SHP77 (cell line): ENCODE measurements around the gene EIF6.
A peak's percentile ranks its signal among the peaks of the same experiment; 100 is the strongest.
"Not testable (repeated sequence)": the region's sequence is repeated elsewhere in the genome, so short reads cannot be mapped to it uniquely, and the experiment has no call there.

Experiments
- DNase-seq, 2 experiments: peaks; one replicate each; lab custom pipeline; 2025; lab: John Stamatoyannopoulos, UW

EIF6 gene

DNA sequence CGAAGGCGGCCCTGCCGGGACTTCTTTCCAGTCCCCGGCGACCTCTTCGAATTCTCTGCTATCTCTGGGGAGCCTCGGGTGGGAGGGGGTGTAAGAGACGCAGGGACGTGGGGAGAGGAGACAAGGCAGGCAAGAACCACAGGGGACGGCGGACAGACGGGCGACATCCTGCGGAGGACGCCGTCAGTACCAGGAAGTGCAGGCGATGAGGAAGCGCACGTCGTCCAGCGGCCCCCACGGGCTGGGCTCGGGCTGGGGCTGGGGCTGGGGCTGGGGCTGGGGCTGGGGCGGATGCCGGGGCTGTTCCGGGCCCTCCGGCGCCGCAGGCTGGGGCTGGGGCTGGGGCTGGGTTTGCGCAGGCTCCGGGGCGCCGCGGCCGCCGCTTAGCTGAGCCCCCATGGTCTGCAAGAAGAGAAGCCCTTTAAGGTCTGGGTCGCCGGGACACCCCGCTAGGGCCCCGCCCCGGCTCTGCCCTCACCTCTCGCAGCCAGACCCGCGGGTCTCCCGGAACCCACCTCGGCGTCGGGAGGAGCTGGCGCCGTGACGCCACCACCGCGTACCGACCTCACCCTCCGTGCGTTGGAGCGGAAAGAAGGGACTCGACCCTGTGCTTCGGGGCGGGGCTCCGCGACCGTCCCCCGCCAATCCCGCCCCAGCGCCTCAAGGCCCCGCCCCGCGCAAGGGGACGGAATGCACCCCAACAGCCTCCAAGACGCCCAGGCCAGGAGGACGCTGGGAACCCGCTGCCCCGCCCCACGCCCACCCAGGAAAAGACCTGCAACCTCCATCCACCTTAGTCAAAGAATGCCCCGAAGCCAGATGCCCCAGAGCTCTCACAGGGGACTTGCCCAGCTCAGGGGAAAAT is 6.8 kb downstream of the EIF6 start, which contains the start of gene MMP24OS:
Gene MMP24OS (minus strand): TSS at position 592 of the 865 bp plus-strand sequence. CDS start 193 bp downstream, at position 399.
- peak; percentile 36 to 78 for DNase-seq

DNA sequence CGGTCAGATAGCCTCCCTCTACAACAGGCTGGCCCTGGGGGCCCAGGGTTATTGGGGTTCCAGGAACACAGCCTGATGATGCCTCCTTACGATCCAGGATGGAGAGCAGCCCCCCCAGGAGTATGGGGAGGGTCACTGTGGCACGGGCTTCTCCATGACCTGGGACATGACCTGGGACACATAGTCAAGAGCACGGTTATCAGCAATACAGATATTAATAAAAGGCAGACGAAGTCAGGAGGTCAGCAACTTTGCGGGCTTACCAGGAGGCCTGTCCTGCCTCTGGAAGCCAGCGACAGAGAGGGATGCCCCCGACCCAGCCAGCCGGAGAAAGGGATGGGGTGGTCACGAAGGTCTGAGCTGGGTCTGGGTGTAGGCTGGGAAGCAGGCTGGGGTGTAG is 7.4 kb downstream of the EIF6 start:
- no peak for DNase-seq

DNA sequence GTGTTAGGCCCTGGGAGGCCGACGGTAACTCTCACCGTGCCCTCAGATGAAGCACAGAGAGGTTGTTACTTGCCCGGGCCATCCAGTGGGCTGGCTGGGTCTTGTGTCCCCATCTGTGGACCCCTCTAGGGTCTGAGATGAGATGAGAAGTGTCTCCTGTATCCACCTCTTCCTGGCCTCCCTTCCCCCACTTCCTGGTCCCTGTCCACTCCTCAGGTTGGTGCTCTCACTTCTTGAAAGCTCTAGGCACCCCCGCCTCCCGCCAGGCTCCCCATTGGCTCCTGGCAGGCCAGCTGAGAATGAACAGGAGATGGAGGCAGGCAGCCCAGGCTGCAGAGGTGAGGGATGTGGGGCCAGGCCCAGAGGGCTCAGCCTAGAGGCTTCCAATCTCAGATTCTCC is 8.2 kb downstream of the EIF6 start:
- no peak for DNase-seq

DNA sequence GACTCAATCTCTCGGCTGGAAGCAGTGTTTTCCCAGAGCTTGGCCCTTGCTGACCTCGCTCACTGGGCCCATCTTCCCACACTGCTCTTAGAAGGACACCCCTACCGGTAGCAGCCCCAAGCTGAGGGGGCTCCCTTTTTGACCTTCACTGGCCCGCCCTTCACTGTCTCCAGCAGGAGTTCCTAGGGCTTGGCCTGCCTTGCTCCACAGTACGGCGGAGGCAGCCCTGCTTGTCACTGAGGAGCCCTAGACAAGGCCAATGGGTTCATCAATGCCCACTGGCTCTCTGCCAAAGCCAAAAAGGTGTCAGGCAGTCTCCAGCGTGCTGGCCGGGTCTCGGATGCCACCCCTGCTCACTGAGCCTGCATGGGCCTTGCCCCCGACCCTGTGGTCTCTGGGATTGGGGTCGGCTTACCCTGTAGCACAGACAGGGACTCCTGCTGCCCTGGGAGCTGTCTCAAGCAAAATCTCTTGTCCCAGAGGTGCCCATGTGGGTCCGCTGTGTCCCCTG is 8.8 kb downstream of the EIF6 start:
- no peak for DNase-seq

DNA sequence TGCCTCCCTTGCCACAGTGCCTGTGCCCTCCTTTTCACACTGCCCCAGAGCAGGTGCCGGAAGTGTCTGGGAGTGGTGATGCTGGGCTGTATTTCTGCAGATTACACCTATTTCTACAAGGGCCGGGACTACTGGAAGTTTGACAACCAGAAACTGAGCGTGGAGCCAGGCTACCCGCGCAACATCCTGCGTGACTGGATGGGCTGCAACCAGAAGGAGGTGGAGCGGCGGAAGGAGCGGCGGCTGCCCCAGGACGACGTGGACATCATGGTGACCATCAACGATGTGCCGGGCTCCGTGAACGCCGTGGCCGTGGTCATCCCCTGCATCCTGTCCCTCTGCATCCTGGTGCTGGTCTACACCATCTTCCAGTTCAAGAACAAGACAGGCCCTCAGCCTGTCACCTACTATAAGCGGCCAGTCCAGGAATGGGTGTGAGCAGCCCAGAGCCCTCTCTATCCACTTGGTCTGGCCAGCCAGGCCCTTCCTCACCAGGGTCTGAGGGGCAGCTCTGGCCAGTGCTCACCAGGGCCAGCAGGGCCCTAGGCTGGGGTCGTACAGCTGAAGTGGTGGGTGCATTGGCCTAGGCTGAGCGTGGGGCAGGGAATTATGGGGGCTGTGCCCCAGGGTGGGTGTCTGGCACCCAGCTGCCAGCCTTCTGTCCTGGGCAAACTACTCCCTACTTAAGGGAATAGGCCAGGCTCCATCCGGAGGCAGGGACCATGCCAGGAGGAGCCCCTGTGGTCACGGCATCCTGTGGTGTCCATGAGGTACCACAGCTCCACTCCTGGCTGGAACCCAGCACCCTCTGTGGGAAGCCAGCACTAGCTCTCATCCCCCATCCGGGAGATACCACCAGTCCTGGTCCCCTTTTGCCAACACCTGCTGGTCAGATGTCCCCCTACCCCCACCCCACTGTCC is 10.1 kb downstream of the EIF6 start:
- DNase-seq, result no peak

DNA sequence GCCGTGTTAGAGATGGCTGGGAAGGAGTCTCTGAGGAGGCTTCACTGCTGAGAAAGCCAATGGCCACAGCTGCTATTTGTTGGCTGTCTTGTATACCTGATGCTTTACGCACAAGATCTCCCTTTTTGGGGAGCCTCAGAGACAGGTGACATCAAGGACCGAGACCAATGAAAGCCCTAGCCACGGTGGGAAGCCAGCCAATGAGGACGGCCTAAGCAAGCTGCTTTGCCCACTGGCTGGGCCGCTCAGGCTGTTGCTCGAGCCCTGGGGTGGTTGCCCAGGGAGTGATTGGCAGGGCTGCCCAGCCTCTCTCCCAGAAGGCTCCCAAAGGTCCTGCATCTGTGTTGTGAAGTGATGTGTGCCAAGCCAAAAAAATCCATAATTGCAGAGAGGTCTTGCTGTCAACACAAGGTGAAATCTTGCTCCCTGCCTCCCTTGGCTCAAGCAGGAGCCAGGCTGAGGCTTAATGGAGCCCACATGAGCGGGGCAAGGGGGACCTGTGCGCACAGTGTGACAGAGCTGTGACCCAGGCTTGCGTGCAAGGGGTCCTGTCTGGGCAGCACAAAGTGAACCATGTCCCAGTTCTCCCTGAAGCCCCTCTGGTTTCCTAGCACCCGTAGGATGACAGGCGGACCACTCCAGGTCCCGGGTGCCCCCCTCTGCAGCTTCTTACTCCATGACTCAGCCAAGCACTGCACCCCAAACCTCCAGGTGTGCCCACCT is 11.0 kb downstream of the EIF6 start:
- no peak for DNase-seq

DNA sequence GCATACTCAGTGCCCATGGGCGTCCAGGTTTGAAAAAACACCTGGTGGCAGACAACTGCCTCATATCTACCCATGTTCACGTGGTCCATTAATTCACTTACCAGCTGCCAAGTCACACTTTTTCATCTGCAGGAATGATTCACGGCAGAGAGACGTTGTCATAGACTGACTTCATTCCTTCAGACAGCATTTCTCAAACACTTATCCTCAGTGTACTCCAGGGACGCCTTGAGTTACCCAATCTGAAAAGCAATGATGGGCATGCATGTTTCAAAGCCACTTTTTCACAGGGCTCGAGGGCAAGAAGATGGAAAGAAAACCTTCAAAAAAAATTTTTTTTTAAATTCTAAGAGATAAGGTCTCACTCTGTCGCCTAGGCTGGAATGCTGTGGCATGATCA is 12.7 kb downstream of the EIF6 start:
- DNase-seq, result no peak

DNA sequence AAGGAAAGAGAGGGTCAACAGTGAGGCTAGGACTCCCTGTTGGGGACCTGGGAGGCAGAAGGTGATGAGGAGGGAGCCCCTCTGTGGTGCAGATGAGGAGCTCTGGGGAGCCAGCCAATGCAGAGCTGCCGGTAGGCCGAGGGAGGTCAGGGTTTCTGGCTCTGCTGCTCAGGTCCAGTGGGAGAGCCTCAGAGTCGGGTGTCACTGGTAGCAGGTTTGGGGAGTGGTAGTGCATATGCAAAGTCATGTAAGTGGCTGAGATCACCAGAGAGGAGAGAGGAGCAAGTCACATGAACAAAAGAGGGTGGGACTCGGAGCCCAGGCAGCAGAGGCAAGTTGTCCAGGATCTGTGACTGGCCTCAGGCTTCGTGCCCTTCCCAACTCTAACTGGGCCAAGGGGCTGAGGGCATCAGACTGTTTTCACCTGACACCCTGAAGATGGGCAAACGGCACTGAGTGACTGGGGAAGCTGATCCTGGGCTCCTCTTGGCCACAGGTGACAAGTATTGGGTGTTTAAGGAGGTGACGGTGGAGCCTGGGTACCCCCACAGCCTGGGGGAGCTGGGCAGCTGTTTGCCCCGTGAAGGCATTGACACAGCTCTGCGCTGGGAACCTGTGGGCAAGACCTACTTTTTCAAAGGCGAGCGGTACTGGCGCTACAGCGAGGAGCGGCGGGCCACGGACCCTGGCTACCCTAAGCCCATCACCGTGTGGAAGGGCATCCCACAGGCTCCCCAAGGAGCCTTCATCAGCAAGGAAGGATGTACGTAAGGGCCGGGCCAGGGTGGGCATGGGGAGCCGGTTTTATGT is 13.3 kb downstream of the EIF6 start:
- DNase-seq, result no peak

DNA sequence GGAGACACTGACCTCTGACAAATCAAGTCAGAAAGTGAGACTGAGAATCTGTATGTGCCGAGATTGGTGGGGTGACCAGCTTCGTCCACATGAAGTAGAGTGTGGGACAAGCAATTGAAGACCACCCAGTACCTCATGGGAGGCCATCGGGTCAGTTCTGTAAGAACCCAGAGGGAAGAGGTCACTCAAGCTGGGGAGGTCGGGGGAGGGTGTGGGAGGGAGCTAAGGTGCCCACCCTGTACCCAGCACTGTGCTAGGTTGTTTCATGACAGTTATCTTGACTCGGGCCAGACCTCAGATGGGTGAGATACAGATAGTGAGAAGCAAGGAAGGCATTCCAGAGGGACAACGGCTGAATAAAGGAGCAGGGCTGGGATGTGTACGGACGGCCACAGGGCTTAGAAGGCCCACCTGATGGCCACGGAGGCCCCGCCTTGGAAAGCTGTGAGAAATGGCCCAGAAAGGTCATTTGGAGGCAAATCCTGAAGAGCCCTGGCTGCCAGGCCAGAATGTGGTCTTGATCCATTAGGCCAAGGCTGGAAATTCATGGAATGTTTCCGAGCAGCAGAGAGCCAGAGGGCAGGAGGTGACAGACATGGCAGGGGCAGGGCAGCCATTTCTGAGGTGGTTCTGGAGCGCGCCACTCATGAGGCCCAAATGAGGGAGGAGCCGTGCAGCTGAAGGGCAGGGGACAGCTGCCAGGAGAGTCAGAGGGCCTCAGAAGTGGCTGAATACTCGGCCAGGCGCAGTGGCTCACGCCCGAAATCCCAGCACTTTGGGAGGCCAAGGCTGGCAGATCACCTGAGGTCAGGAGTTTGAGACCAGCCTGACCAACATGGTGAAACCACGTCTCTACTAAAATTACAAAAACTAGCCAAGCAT is 14.3 kb downstream of the EIF6 start:
- DNase-seq, result no peak

DNA sequence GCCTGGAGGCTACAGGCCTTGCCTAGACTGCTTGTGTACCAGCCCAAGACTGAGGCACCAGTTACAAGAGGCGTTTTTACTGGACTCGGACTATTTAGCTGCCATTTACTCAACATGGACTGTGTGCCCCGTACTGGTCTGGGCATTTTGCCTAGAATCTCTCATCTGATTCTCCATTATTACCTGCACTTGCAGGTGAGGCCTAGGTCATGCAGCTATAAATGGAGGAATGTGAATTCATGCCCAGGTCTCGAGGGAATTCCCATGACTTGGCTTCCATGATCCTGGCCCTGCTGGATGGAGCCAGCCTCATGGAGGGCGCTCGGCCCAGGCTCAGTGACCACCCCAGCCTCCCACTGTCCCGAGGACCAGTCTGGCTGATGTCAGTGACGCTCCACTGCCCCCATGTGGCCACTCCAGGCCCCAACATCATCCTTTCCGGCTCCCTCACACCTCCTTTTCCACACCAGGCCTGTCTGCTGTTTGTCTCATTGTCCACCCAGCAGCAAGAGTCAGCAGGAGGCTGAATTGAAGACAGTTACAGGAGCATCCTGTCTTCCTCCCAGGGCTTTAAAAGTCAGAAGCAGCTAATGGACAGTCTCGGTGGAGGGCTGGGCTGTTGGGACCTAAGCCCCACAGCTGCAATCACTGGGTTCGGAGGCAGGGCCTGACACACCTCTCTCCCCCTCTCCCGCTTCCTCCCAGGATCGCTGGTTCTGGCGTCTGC is 15.4 kb downstream of the EIF6 start:
- DNase-seq, result peak; percentile 31 to 52

DNA sequence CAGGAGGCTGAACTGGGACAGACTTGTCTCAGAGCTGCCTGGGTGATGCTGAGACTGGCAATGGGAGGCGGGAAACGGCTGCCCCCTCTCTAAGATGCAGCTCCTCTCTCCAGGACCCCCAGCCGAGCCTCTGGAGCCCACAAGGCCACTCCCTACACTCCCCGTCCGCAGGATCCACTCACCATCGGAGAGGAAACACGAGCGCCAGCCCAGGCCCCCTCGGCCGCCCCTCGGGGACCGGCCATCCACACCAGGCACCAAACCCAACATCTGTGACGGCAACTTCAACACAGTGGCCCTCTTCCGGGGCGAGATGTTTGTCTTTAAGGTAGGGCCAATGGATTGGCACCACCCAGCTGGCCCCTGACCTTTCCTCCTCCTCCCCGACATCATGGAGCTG is 17.5 kb downstream of the EIF6 start:
- DNase-seq, result no peak

DNA sequence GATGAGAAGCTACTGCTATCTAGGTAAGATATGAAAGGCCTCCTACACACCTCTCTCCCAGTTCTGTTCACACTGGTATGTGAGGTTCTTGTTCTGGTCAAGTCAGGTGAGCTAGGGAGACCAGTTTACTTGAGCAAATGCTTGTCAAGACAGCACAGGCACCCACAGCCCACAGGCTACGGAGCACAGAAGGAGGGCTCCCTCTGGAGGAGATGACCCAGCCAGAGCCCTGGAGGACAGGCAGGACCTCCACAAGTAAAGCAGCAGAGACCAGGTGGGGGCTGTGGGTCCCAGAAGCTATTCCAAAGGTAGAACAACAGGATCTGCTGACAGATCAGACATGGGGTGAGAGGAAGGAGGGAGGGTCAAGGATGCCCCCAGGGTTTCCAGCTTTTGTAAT is 19.8 kb downstream of the EIF6 start:
- DNase-seq, result no peak

DNA sequence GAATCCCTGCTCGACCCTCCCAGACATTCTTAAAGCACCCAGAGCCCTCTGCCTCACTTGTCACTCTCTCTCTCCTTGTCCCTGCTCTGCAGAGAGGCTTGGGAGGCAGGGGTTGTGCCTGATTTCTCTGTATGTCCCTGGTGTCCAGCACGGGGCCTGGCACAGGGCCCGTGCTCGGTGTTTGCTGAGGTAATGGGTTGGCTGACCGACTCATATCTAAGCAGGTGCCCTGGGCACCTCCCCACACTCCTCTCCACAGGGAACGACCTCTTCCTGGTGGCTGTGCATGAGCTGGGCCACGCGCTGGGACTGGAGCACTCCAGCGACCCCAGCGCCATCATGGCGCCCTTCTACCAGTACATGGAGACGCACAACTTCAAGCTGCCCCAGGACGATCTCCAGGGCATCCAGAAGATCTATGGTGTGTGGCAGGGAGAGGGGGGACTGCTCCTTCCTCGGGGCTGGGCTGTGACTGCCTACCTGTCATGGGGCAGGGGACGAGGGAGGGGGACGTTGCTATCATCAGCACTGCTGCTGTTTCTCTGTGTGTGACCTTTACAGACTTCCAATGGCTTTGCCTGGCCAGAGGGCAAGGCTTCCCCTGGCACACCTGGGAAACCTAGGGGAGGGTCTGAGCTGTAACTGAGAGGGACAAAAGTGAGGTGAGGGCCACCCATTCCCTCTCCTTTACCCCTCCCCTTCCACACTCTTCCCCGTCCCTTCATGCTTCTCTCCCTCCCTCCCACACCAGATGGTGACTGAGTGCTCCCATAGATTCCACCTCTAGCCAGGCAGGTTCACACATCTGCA is 20.8 kb downstream of the EIF6 start:
- no peak for DNase-seq

DNA sequence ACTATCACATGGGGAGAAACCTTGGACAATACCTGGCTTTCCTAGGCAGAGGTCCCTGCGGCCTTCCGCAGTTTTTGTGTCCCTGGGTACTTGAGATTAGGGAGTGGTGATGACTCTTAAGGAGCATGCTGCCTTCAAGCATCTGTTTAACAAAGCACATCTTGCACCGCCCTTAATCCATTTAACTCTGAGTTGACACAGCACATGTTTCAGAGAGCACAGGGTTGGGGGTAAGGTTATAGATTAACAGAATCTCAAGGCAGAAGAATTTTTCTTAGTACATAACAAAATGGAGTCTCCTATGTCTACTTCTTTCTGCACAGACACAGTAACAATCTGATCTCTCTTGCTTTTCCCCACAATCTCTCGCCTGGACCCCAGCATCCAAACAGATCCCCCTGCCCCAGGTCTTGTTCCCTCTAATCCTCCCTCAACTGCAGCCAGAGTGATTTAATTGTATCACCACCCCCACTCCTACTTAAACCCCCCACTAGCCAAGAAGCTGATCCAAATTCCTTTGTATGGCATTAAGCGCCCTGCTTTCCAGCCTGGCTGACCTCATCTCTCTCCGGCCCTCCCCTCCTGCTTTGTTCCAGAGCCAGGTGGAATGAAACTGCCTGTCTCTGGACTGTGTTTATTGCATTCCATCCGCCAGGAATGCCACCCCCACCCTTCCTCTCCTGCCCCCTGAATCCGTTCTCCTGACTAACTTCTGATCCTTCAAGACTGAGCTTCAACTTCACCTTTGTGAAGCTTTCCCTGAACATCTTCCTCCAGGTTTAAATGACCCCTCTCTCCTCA is 21.6 kb downstream of the EIF6 start:
- DNase-seq, result not testable (repeated sequence)

DNA sequence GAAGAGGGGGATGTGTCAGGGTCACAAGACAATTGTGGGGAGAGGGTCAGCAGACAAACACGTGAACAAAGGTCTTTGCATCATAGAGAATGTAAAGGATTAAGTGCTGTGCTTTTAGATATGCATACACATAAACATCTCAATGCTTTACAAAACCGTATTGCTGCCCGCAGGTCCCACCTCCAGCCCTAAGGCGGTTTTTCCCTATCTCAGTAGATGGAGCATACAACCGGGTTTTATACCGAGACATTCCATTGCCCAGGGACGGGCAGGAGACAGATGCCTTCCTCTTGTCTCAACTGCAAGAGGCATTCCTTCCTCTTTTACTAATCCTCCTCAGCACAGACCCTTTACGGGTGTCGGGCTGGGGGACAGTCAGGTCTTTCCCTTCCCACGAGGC is 22.3 kb downstream of the EIF6 start:
- DNase-seq, result not testable (repeated sequence)

DNA sequence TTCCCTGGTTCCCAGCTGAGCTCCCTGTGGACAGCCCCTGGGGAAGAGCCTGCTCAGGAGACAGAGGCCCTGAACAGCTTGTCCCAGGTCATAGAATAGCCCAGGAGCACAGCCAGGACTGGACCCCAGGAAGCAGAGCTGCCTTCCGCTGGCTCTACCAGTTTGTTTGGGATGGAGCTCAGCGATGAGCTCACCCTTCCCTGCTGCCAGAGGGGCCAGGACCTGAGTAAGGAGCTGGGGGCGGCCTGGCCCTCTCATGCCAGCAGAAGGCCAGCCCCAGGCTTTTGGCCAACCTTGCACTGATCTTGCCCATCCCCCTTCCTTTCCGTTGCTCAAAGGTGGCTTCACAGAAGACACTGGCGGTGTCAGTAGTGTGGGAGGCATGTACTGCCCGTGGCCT is 24.1 kb downstream of the EIF6 start:
- DNase-seq, result no peak

DNA sequence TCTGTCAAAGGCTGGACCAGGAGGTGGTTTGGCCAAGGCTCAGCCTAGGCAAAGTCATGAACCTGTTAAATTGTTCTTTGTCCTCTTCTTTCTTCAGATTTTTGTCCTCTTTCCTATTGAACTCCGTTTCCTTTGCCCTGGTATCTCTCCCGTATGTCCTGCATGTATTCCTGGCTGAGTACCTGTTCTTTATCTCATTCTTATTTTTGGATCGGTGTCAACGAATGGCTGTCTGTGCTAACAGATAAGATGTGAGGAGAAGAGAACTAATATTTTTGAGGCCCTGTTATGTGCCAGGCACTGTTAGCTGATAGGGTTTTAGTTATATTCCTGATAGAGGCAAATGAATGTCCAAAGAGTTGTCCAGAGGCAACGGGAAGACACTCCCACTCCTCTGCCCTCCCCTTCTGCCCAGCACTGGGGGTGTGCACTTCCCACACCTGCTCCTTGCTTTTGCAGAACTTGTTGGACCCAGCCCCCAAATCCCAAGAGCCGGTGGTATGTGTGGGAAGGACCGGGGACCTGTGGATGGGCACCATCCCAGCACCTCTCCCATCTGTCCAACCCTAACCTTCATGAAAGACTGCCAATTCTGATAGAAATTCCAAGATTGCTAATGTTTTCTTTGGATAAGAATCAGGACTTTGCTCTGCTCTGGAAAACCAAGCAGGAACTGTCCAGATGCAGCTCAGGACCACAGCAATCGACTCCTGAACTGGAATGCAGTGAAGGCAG is 27.2 kb downstream of the EIF6 start:
- DNase-seq, result no peak
